ENCODE data around the gene HDLBP.

Gene HDLBP

GRCh38 chr2:241229563-241230401 lies 85.7 kb downstream of the HDLBP start:
- Histone ChIP-seq H3K4me1 (ENCODE audit: control insufficient read depth in 2 of 2, insufficient read depth in 1 of 2, low read depth in 1 of 2, low read length in 2 of 2) (no peaks in the 10 kb centered on the region), H3K9ac (ENCODE audit: low read depth, low read length, poor library complexity) (no peak overlapping the region), H3K4me2 (ENCODE audit: insufficient read depth, low read length, poor library complexity, severe bottlenecking) (no peak overlapping the region), H3K14ac (ENCODE audit: low read length) (no peak overlapping the region), H2BK15ac (ENCODE audit: low read length) (no peak overlapping the region), H3K4ac (ENCODE audit: low read length) (no peak overlapping the region), H3K9me3 (replicated peaks in 1 of 2; ENCODE audit: control insufficient read depth in 2 of 2, insufficient read depth in 1 of 2, low read depth in 1 of 2, low read length in 2 of 2) (peaks cover 0 to 2% of the 10 kb centered on the region in 2 donors), H4K91ac (ENCODE audit: low read depth, low read length, poor library complexity) (no peak overlapping the region), H3K18ac (ENCODE audit: low read length) (no peak overlapping the region), H2BK5ac (ENCODE audit: low read length) (no peak overlapping the region), H2BK120ac (ENCODE audit: low read depth, low read length) (no peak overlapping the region), H3K36me3 (replicated peaks in 1 of 2; ENCODE audit: control insufficient read depth in 2 of 2, insufficient read depth in 2 of 2, low read length in 2 of 2) (peaks cover 69 to 92% of the 10 kb centered on the region in 2 donors), H4K8ac (ENCODE audit: low read depth, low read length) (no peak overlapping the region), H2AK5ac (ENCODE audit: low read depth, low read length) (no peak overlapping the region), H3K23ac (ENCODE audit: low read depth, low read length, poor library complexity) (peak overlapping the region; percentile 25), H3K79me1 (ENCODE audit: low read depth, low read length) (peaks cover 7% of the 10 kb centered on the region), H2BK12ac (ENCODE audit: low read length) (no peak overlapping the region), H2AFZ (ENCODE audit: low read length) (no peak overlapping the region), H3K4me3 (ENCODE audit: low read length in 2 of 2) (no peak overlapping the region), H3K27ac (replicated peaks; ENCODE audit: low read length) (no peak overlapping the region), H3K27me3 (ENCODE audit: control insufficient read depth in 3 of 3, insufficient read depth in 3 of 3, low read depth in 1 of 3, low read length in 3 of 3) (no peaks in the 10 kb centered on the region)
- WGBS, 2 donors (ENCODE audit: extremely low coverage in 2 of 2, insufficient read length in 2 of 2, insufficient replicate concordance in 1 of 2), result no CpG with 5 or more reads among the region's 29 CpGs
- DNase-seq (ENCODE audit: low spot score), result no peak

- Histone ChIP-seq H3K27me3 (ENCODE audit: control insufficient read depth in 3 of 3, insufficient read depth in 3 of 3, low read depth in 1 of 3, low read length in 3 of 3) (no peaks in the 10 kb centered on the region), H3K4ac (ENCODE audit: low read length) (no peak overlapping the region), H3K4me3 (ENCODE audit: low read length in 2 of 2) (no peak overlapping the region), H3K79me1 (ENCODE audit: low read depth, low read length) (peaks cover 7% of the 10 kb centered on the region), H3K9me3 (replicated peaks in 1 of 2; ENCODE audit: control insufficient read depth in 2 of 2, insufficient read depth in 1 of 2, low read depth in 1 of 2, low read length in 2 of 2) (peaks cover 0 to 2% of the 10 kb centered on the region in 2 donors), H3K9ac (ENCODE audit: low read depth, low read length, poor library complexity) (no peak overlapping the region), H3K23ac (ENCODE audit: low read depth, low read length, poor library complexity) (peak overlapping the region; percentile 85), H2AFZ (ENCODE audit: low read length) (no peak overlapping the region), H3K36me3 (replicated peaks in 1 of 2; ENCODE audit: control insufficient read depth in 2 of 2, insufficient read depth in 2 of 2, low read length in 2 of 2) (peaks cover 61 to 84% of the 10 kb centered on the region in 2 donors), H4K8ac (ENCODE audit: low read depth, low read length) (no peak overlapping the region), H3K14ac (ENCODE audit: low read length) (no peak overlapping the region), H3K4me2 (ENCODE audit: insufficient read depth, low read length, poor library complexity, severe bottlenecking) (no peak overlapping the region), H3K4me1 (ENCODE audit: control insufficient read depth in 2 of 2, insufficient read depth in 1 of 2, low read depth in 1 of 2, low read length in 2 of 2) (peaks cover 1 to 2% of the 10 kb centered on the region in 2 donors), H2AK5ac (ENCODE audit: low read depth, low read length) (no peak overlapping the region), H3K18ac (ENCODE audit: low read length) (no peak overlapping the region), H2BK12ac (ENCODE audit: low read length) (no peak overlapping the region), H2BK15ac (ENCODE audit: low read length) (no peak overlapping the region), H3K27ac (replicated peaks; ENCODE audit: low read length) (no peak overlapping the region), H2BK120ac (ENCODE audit: low read depth, low read length) (no peak overlapping the region), H2BK5ac (ENCODE audit: low read length) (peak overlapping the region; percentile 39), H4K91ac (ENCODE audit: low read depth, low read length, poor library complexity) (no peak overlapping the region)
- no CpG with 5 or more reads among the region's 20 CpGs for WGBS, 2 donors (ENCODE audit: extremely low coverage in 2 of 2, insufficient read length in 2 of 2, insufficient replicate concordance in 1 of 2)
- DNase-seq (ENCODE audit: low spot score), result no peak
Measured at GRCh38 chr2:241228860-241229516, 86.5 kb downstream of the HDLBP start.

GRCh38 chr2:241228081-241228859 lies 87.2 kb downstream of the HDLBP start:
- Histone ChIP-seq H2BK12ac (ENCODE audit: low read length) (no peak overlapping the region), H2BK5ac (ENCODE audit: low read length) (peak overlapping the region; percentile 39), H2BK120ac (ENCODE audit: low read depth, low read length) (no peak overlapping the region), H2AFZ (ENCODE audit: low read length) (no peak overlapping the region), H3K4me3 (ENCODE audit: low read length in 2 of 2) (no peak overlapping the region), H3K36me3 (replicated peaks in 1 of 2; ENCODE audit: control insufficient read depth in 2 of 2, insufficient read depth in 2 of 2, low read length in 2 of 2) (peaks cover 53 to 77% of the 10 kb centered on the region in 2 donors), H3K27ac (replicated peaks; ENCODE audit: low read length) (no peak overlapping the region), H3K9me3 (replicated peaks in 1 of 2; ENCODE audit: control insufficient read depth in 2 of 2, insufficient read depth in 1 of 2, low read depth in 1 of 2, low read length in 2 of 2) (peaks cover 0 to 2% of the 10 kb centered on the region in 2 donors), H3K4ac (ENCODE audit: low read length) (no peak overlapping the region), H3K4me1 (ENCODE audit: control insufficient read depth in 2 of 2, insufficient read depth in 1 of 2, low read depth in 1 of 2, low read length in 2 of 2) (peaks cover 3 to 7% of the 10 kb centered on the region in 2 donors), H3K4me2 (ENCODE audit: insufficient read depth, low read length, poor library complexity, severe bottlenecking) (no peak overlapping the region), H2BK15ac (ENCODE audit: low read length) (no peak overlapping the region), H3K79me1 (ENCODE audit: low read depth, low read length) (peaks cover 7% of the 10 kb centered on the region), H3K18ac (ENCODE audit: low read length) (no peak overlapping the region), H2AK5ac (ENCODE audit: low read depth, low read length) (no peak overlapping the region), H4K8ac (ENCODE audit: low read depth, low read length) (no peak overlapping the region), H4K91ac (ENCODE audit: low read depth, low read length, poor library complexity) (no peak overlapping the region), H3K27me3 (ENCODE audit: control insufficient read depth in 3 of 3, insufficient read depth in 3 of 3, low read depth in 1 of 3, low read length in 3 of 3) (no peaks in the 10 kb centered on the region), H3K9ac (ENCODE audit: low read depth, low read length, poor library complexity) (no peak overlapping the region), H3K14ac (ENCODE audit: low read length) (no peak overlapping the region), H3K23ac (ENCODE audit: low read depth, low read length, poor library complexity) (peak overlapping the region; percentile 85)
- WGBS, 2 donors (ENCODE audit: extremely low coverage in 2 of 2, insufficient read length in 2 of 2, insufficient replicate concordance in 1 of 2), result no CpG with 5 or more reads among the region's 26 CpGs
- DNase-seq (ENCODE audit: low spot score), result no peak
